HEK293T (cell line): ENCODE data around the gene ZNF205.
A peak's percentile ranks its signal among the peaks of the same experiment; 100 is the strongest.

Experiments used
- CTCF ChIA-PET: fragments of 350-600 bp; formaldehyde crosslinking; extraction: SDS; loops from one replicate; lab custom pipeline; 2021; ENCODE audit warnings: antibody characterized with exemption, inconsistent platforms; lab: Yijun Ruan, JAX
- POLR2A ChIA-PET: fragments of 350-600 bp; formaldehyde crosslinking; extraction: SDS; loops from one replicate; lab custom pipeline; 2020; ENCODE audit warnings: antibody characterized with exemption, inconsistent platforms; lab: Yijun Ruan, JAX
- DNase-seq: peaks from one replicate; pipeline ENCODE4 v3.0.0; 2012; ENCODE audit warnings: mixed read lengths; ENCODE audit errors: extremely low spot score
- ARNT ChIP-seq: fragments of 450-650 bp; IDR thresholded peaks from 2 replicates; pipeline ENCODE4 v1.6.1; 2017; ENCODE audit warnings: mild to moderate bottlenecking
- BHLHE40 ChIP-seq: fragments of 450-650 bp; IDR thresholded peaks from 2 replicates; pipeline ENCODE4 v1.6.1; 2016; ENCODE audit warnings: mild to moderate bottlenecking, moderate library complexity, borderline replicate concordance
- CTBP1 ChIP-seq: fragments of 450-650 bp; IDR thresholded peaks from 2 replicates; pipeline ENCODE4 v1.6.1; 2016; ENCODE audit warnings: borderline replicate concordance
- ELF4 ChIP-seq: fragments of 450-650 bp; IDR thresholded peaks from 2 replicates; pipeline ENCODE4 v1.6.1; 2017; ENCODE audit warnings: antibody characterized with exemption
- FOXA1 ChIP-seq: fragments of 450-650 bp; IDR thresholded peaks from 2 replicates; pipeline ENCODE4 v1.6.1; 2016; ENCODE audit warnings: mild to moderate bottlenecking
- FOXK2 ChIP-seq: fragments of 450-650 bp; IDR thresholded peaks from 2 replicates; pipeline ENCODE4 v1.6.1; 2016; ENCODE audit warnings: mild to moderate bottlenecking
- FOXM1 ChIP-seq: fragments of 450-650 bp; IDR thresholded peaks from 2 replicates; pipeline ENCODE4 v1.6.1; 2017; ENCODE audit warnings: mild to moderate bottlenecking, borderline replicate concordance
- HDGF ChIP-seq: fragments of 450-650 bp; IDR thresholded peaks from 2 replicates; pipeline ENCODE4 v1.6.1; 2017; ENCODE audit warnings: antibody characterized with exemption, borderline replicate concordance
- L3MBTL2 ChIP-seq: fragments of 450-650 bp; conservative IDR thresholded peaks from 2 replicates; pipeline ENCODE4 v1.6.1; 2016; ENCODE audit warnings: mild to moderate bottlenecking
- LEF1 ChIP-seq: fragments of 450-650 bp; IDR thresholded peaks from 2 replicates; pipeline ENCODE4 v1.6.1; 2017; ENCODE audit warnings: mild to moderate bottlenecking, borderline replicate concordance
- NFRKB ChIP-seq: fragments of 450-650 bp; IDR thresholded peaks from 2 replicates; pipeline ENCODE4 v1.6.1; 2016; ENCODE audit warnings: mild to moderate bottlenecking, moderate library complexity
- SP1 ChIP-seq: fragments of 450-650 bp; IDR thresholded peaks from 2 replicates; pipeline ENCODE4 v1.6.1; 2017
- SUZ12 ChIP-seq: fragments of 450-650 bp; IDR thresholded peaks from 2 replicates; pipeline ENCODE4 v1.6.1; 2016; ENCODE audit warnings: mild to moderate bottlenecking
- TARDBP ChIP-seq: fragments of 450-650 bp; IDR thresholded peaks from 2 replicates; pipeline ENCODE4 v1.6.1; 2016
- ZNF384 ChIP-seq: fragments of 450-650 bp; IDR thresholded peaks from 2 replicates; pipeline ENCODE4 v1.6.1; 2016
- TF ChIP-seq, protein P1 (sequence below): fragments of 450-650 bp; IDR thresholded peaks from 2 replicates; pipeline ENCODE4 v1.6.1; 2016

The ZNF205 gene

DNA sequence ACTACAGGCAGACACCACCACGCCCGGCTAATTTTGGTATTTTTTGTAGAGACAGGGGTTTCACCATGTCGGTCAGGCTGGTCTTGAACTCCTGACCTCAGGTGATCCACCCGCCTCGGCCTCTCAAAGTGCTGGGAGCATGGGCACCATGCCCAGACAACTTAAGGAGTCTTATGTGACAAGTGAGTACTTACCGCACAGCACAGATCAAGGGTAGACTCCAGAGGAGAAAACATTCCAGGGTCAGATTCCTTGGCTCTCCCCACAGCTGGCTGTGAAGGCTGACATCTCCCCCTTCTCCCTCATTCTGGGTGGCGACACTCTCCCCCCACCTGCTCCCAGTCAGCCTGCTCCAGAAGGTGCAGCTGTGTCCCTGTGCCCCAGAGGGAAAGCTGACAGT lies 23.9 kb upstream of the ZNF205 start:
- ChIA-PET POLR2A (interaction anchor here (1.2 kb wide), 1 partner anchor 68 kb away, joined by 4 read pairs; the partner anchor contains the start of gene TNFRSF12A), CTCF (no interaction called here)
- TF ChIP-seq ZNF384 (no peak), LEF1 (no peak), HDGF (no peak), L3MBTL2 (no peak), ELF4 (no peak), SUZ12 (no peak), ARNT (no peak), NFRKB (no peak), FOXM1 (no peak), TARDBP (no peak), SP1 (no peak), CTBP1 (no peak), FOXA1 (no peak), FOXK2 (no peak), BHLHE40 (no peak)
- TF ChIP-seq, protein P1, sequence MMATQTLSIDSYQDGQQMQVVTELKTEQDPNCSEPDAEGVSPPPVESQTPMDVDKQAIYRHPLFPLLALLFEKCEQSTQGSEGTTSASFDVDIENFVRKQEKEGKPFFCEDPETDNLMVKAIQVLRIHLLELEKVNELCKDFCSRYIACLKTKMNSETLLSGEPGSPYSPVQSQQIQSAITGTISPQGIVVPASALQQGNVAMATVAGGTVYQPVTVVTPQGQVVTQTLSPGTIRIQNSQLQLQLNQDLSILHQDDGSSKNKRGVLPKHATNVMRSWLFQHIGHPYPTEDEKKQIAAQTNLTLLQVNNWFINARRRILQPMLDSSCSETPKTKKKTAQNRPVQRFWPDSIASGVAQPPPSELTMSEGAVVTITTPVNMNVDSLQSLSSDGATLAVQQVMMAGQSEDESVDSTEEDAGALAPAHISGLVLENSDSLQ, result no peak
- no peak for DNase-seq

- no peak for DNase-seq
- ChIA-PET CTCF (no interaction called here), POLR2A (interaction anchor here (1.2 kb wide), 1 partner anchor 69 kb away, joined by 4 read pairs; the partner anchor contains the start of gene TNFRSF12A)
- TF ChIP-seq L3MBTL2 (no peak), ELF4 (no peak), FOXK2 (no peak), FOXA1 (no peak), ARNT (no peak), SUZ12 (no peak)
Measured at GRCh38 chr16:3088925-3089716, 23.3 kb upstream of the ZNF205 start.

GRCh38 chr16:3089717-3090592 lies 22.4 kb upstream of the ZNF205 start:
- CTCF ChIA-PET, result interaction anchor here (0.6 kb wide), 1 partner anchor 57 kb away, joined by 3 read pairs; no protein-coding TSS in a partner anchor
- no peak for DNase-seq
- POLR2A ChIA-PET, result interaction anchor here (1.2 kb wide), 1 partner anchor 70 kb away, joined by 4 read pairs; the partner anchor contains the start of gene TNFRSF12A
- TF ChIP-seq FOXA1 (no peak), SUZ12 (no peak), TARDBP (no peak), NFRKB (no peak)

DNA sequence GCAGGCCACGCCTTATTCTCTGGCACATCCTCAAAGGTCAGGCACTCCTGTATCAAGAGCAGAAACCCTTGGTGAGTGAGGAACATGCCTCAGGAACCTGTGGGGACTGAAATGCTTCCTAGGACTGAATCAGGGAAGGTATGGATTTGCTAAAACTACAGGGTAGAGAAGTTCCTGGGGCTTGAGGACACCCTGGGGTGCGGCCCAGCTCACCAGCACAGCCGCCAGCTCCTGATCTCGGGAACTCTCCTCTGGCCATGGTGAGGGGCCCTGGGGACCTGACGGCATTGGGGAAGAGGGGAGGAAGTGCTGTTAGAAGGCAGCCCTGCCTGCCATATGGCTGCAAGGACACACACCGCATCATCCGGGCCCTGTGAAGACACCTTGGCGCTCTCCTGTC lies 20.8 kb upstream of the ZNF205 start:
- POLR2A ChIA-PET, result no interaction called here
- CTCF ChIA-PET, result no interaction called here
- TF ChIP-seq L3MBTL2 (no peak), FOXK2 (no peak), ARNT (no peak), HDGF (no peak), ELF4 (no peak), BHLHE40 (no peak), NFRKB (no peak), SUZ12 (no peak), TARDBP (no peak)
- TF ChIP-seq, protein P1, result no peak
- DNase-seq, result no peak

DNA sequence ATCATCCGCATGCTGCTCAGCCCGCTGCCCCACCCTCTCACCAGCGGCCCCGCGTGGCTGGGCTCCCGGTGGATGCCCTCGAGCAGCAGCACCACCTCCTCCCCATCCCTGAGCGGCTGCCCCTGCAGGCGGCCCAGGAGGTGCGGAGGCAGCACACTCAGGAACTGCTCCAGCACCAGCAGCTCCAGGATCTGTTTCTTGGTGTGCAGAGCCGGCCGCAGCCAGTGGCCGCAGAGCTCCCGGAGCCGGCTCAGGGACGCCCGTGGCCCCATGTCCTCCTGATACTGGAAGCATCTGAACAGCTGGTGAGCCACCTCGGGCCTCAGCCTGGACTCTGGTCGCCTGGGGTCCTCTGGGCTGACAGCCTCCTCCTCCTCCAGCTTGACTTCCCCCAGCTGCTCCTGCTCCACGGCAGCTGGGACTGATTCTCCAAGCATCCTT lies 19.9 kb upstream of the ZNF205 start:
- TF ChIP-seq SUZ12 (no peak), L3MBTL2 (no peak), ZNF384 (no peak), NFRKB (no peak)
- ChIA-PET POLR2A (interaction anchor here (0.6 to 1.1 kb wide), 2 partner anchors 36 to 42 kb away, joined by 3 read pairs; partner anchors contain the start of gene ZNF213), CTCF (interaction anchor here (1.5 kb wide), 1 partner anchor 80 kb away, joined by 3 read pairs; no protein-coding TSS in a partner anchor)
- no peak for DNase-seq

DNA sequence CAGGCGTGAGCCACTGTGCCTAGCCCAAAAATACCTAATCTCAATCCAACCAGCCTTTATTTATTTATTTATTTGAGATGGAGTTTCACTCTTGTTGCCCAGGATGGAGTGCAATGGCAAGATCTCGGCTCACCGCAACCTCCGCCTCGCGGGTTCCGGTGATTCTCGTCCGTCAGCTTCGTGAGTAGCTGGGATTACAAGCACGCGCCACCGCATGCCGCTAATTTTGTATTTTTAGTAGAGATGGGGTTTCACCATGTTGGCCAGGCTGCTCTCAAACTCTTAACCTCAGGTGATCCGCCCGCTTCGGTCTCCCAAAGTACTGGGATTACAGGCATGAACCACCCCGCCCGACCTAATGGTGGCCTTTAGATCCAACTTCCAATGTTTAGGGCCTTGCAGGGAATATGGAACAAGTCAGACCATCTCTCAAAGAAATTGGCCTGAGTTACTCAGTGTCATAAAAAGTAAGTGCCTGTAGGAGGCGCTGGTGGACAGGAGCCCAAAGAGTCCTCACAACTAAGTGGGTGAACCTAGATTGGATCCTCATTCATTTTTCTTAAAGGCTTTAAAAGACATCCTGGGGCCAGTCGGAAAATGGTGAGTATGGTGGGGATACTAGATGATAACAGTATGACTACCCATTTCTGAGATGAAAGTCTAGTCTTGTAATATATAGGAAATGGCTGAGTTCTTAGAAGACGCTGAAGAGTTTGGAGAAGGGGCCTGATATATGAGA lies 17.9 kb upstream of the ZNF205 start:
- ChIA-PET CTCF (interaction anchor here (0.7 kb wide), 1 partner anchor 76 kb away, joined by 3 read pairs; no protein-coding TSS in a partner anchor), POLR2A (no interaction called here)
- DNase-seq, result peak; percentile 63
- no peak for TF ChIP-seq LEF1
- no peak for TF ChIP-seq BHLHE40
